Measurements from ENCODE around the gene SKOR1. TPM values are rescaled to one million over a fixed set of nuclear protein-coding genes. Genes with fewer than 3 reads are reported as not detected.

Gene SKOR1
- total and polyA plus RNA-seq, 10 of the 15 experiments (the other 5 are each of a cell fraction or from before 2014, with no cell fraction given), result 0.04 to 0.36 (median 0.10) TPM; not detected in 4

DNA sequence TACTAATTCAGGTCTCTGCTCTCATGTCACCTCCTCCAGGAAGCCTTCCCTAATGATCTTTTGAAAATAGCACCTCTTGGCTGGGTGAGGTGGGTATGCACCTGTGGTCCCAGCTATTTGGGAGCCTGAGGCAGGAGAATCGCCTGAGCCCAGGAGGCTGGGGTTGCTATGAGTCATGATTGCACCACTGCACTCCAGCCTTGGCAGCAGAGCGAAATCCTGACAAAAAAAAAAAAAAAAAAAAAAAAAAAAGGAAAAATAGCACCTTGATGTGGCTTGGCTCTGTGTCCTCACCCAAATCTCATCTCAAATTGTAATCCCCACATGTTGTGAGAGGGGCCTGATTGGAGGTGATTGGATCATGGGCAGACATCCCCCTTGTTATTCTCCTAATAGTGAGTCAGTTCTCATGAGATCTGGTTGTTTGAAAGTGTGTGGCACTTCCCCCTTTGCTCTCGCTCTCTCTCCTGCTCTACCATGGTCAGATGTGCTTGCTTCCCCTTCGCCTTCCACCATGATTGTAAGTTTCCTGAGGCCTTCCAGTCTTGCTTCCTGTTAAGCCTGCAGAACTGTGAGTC lies 25.8 kb downstream of the SKOR1 start:
- H4K20me1 ChIP-seq (ENCODE audit: control insufficient read depth, insufficient read depth), result no peaks in the 10 kb centered on the region
- peak; percentile 32 to 36; a peak in 1 of 4 replicates for TF ChIP-seq IKZF2 (IDR thresholded peaks at IDR 0.05)
- 0 out of 2 replicates have a peak, but pooled peaks have one; percentile 18 for TF ChIP-seq IKZF1 (conservative IDR thresholded peaks at IDR 0.05)
- peak in 1 of 2 experiments; percentile 87; a peak in 2 of 4 replicates for TF ChIP-seq ETV6 (conservative IDR thresholded peaks at IDR 0.05 in 1 of 2, IDR thresholded peaks at IDR 0.05 in 1 of 2; ENCODE audit: borderline replicate concordance in 1 of 2, low read depth in 1 of 2)
- TF ChIP-seq RBBP5 (conservative IDR thresholded peaks at IDR 0.05), result no peak
- TF ChIP-seq EGR1 (IDR thresholded peaks at IDR 0.05; ENCODE audit: borderline replicate concordance in 1 of 2, low read depth in 2 of 2, low read length in 2 of 2), result no peak
- TF ChIP-seq, protein P1, sequence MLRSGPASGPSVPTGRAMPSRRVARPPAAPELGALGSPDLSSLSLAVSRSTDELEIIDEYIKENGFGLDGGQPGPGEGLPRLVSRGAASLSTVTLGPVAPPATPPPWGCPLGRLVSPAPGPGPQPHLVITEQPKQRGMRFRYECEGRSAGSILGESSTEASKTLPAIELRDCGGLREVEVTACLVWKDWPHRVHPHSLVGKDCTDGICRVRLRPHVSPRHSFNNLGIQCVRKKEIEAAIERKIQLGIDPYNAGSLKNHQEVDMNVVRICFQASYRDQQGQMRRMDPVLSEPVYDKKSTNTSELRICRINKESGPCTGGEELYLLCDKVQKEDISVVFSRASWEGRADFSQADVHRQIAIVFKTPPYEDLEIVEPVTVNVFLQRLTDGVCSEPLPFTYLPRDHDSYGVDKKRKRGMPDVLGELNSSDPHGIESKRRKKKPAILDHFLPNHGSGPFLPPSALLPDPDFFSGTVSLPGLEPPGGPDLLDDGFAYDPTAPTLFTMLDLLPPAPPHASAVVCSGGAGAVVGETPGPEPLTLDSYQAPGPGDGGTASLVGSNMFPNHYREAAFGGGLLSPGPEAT (IDR thresholded peaks at IDR 0.05; ENCODE audit: low read depth), result 0 out of 2 replicates have a peak, but pooled peaks have one; percentile 21
- peak; percentile 71; the same call in 1 of the 2 replicates for TF ChIP-seq SPI1 (IDR thresholded peaks at IDR 0.05; ENCODE audit: borderline replicate concordance, insufficient read depth, low read depth, low read length)
- 0 out of 2 replicates have a peak, but pooled peaks have one; percentile 12 for TF ChIP-seq CREM (IDR thresholded peaks at IDR 0.05; ENCODE audit: low read depth)
- no peak for TF ChIP-seq PAX5 (IDR thresholded peaks at IDR 0.05; ENCODE audit: borderline replicate concordance, low read depth, low read length)
- BruUV-seq (replicated peaks), result no TSS peak
- in situ Hi-C loops (cut with MboI), result no loop called here
- no peak overlapping the region; the same call in 1 of the 2 replicates for H3K4me2 ChIP-seq (ENCODE audit: control insufficient read depth, insufficient read depth)
- DNase-seq (ENCODE audit: low read depth, low spot score), result peak; percentile 52
- peak overlapping the region; percentile 58 for H2AFZ ChIP-seq (ENCODE audit: control insufficient read depth, low read depth, low read length)
- no peaks in the 10 kb centered on the region for H3K27me3 ChIP-seq (replicated peaks in 1 of 2; ENCODE audit: control insufficient read depth in 2 of 2, insufficient read depth in 2 of 2, low read length in 1 of 2)
- ATAC-seq, result peak; percentile 59
- no peaks in the 10 kb centered on the region for H3K79me2 ChIP-seq (ENCODE audit: control insufficient read depth, insufficient read depth, low read length)
- CTCF ChIA-PET, result interaction anchor here (1.2 to 2.3 kb wide), 2 partner anchors 10 to 12 kb away, joined by 4 to 10 read pairs; no protein-coding TSS in a partner anchor
- H3K4me1 ChIP-seq (ENCODE audit: control insufficient read depth, insufficient read depth, low read length), result peaks cover 30% of the 10 kb centered on the region
- H3K36me3 ChIP-seq (ENCODE audit: control insufficient read depth in 2 of 2, insufficient read depth in 2 of 2, low read length in 1 of 2), result no peaks in the 10 kb centered on the region
- no peak overlapping the region for H3K9ac ChIP-seq (ENCODE audit: control insufficient read depth, insufficient read depth, low read length)
- peak overlapping the region; percentile 11; the same call in 1 of the 2 replicates for H3K27ac ChIP-seq (ENCODE audit: control insufficient read depth, insufficient read depth)
- RAD21 ChIA-PET (ENCODE audit: unreplicated experiment), result interaction anchor here (0.7 to 3.4 kb wide), 3 partner anchors 10 to 68 kb away, joined by 3 to 9 read pairs (median 5); no protein-coding TSS in a partner anchor
- 31% methylated on average over 3 of the region's 4 CpGs for WGBS (ENCODE audit: insufficient coverage, insufficient replicate concordance, low lambda C conversion rate, missing lambda C conversion rate)
- H3K4me3 ChIP-seq, result no peak overlapping the region
- intact Hi-C loops (cut with micrococcal nuclease; ENCODE audit: unreplicated experiment), result no loop called here
- SMC1A ChIA-PET (ENCODE audit: uncharacterized antibody, unreplicated experiment), result interaction anchor here (0.7 to 1.5 kb wide), 3 partner anchors 10 to 66 kb away, joined by 3 to 7 read pairs (median 3); no protein-coding TSS in a partner anchor
- POLR2A ChIA-PET, result no interaction called here
- H3K9me3 ChIP-seq (replicated peaks; ENCODE audit: control insufficient read depth, insufficient read depth, low read length), result no peaks in the 10 kb centered on the region; the same call in 2 of the 3 replicates
- FAIRE-seq, result peak; percentile 7

Measured in GM12878 (cell line).